ENCODE data around the gene CLDN4.
"Not testable (repeated sequence)": the region's sequence is repeated elsewhere in the genome, so short reads cannot be mapped to it uniquely, and the experiment has no call there.

DNA sequence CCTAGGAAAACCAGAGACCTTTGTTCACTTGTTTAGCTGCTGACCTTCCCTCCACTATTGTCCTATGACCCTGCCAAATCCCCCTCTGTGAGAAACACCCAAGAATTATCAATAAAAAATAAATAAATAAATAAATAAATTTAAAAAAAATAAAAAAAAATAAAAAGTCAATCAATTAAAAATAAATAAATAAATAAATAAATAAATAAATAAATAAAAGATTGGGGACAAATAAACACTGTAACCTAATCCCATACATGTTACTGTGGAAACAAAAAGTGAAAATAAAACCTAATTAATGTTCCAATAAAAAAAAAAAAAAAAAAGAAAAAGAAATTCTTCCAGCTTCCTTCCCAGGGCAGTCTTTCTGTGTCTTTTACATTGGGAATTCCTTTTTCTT is 6.4 kb downstream of the CLDN4 start:
- TF ChIP-seq, protein P1, sequence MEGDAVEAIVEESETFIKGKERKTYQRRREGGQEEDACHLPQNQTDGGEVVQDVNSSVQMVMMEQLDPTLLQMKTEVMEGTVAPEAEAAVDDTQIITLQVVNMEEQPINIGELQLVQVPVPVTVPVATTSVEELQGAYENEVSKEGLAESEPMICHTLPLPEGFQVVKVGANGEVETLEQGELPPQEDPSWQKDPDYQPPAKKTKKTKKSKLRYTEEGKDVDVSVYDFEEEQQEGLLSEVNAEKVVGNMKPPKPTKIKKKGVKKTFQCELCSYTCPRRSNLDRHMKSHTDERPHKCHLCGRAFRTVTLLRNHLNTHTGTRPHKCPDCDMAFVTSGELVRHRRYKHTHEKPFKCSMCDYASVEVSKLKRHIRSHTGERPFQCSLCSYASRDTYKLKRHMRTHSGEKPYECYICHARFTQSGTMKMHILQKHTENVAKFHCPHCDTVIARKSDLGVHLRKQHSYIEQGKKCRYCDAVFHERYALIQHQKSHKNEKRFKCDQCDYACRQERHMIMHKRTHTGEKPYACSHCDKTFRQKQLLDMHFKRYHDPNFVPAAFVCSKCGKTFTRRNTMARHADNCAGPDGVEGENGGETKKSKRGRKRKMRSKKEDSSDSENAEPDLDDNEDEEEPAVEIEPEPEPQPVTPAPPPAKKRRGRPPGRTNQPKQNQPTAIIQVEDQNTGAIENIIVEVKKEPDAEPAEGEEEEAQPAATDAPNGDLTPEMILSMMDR (optimal IDR thresholded peaks at IDR 0.05 in 1 of 3, IDR thresholded peaks at IDR 0.05 in 1 of 3, conservative IDR thresholded peaks at IDR 0.05 in 1 of 3; ENCODE audit: extremely low read depth in 1 of 3, insufficient read depth in 2 of 3, low read length in 3 of 3) = not testable (repeated sequence)
- TF ChIP-seq EZH2 (IDR thresholded peaks at IDR 0.05; ENCODE audit: low read length) = not testable (repeated sequence)
